Activated naive CD4-positive, alpha-beta T cell treated with anti-CD3 and anti-CD28 coated beads, Interleukin-2, amount 10 ng/mL, durations not matched to agents 7 days and 5 days (primary cell): ENCODE measurements around the gene RXRA.
A peak's percentile ranks its signal among the peaks of the same experiment; 100 is the strongest.

Experiments used
- CTCF ChIA-PET: fragments of 350-600 bp; sonication (Branson Sonifier 250); formaldehyde crosslinking; loops from one replicate; lab custom pipeline; 2021; ENCODE audit warnings: antibody characterized with exemption; lab: Charles Lee
- DNase-seq: peaks from one replicate; pipeline ENCODE4 v3.0.0-alpha.2; 2020
- H3K27ac Mint-ChIP-seq: one replicate; pipeline ENCODE4 v1.8.0; 2021; ENCODE audit warnings: mild to moderate bottlenecking, moderate library complexity, mixed read lengths
- H3K27me3 Mint-ChIP-seq: one replicate; pipeline ENCODE4 v1.8.0; 2021; ENCODE audit warnings: mild to moderate bottlenecking, mixed read lengths
- H3K36me3 Mint-ChIP-seq: one replicate; pipeline ENCODE4 v1.8.0; 2021; ENCODE audit warnings: mixed read lengths
- H3K4me1 Mint-ChIP-seq: one replicate; pipeline ENCODE4 v1.8.0; 2021; ENCODE audit warnings: mixed read lengths
- H3K4me3 Mint-ChIP-seq: one replicate; pipeline ENCODE4 v1.8.0; 2021; ENCODE audit warnings: mild to moderate bottlenecking, moderate library complexity, mixed read lengths
- H3K9me3 Mint-ChIP-seq: one replicate; pipeline ENCODE4 v1.8.0; 2021; ENCODE audit warnings: mixed read lengths

Gene RXRA

DNA sequence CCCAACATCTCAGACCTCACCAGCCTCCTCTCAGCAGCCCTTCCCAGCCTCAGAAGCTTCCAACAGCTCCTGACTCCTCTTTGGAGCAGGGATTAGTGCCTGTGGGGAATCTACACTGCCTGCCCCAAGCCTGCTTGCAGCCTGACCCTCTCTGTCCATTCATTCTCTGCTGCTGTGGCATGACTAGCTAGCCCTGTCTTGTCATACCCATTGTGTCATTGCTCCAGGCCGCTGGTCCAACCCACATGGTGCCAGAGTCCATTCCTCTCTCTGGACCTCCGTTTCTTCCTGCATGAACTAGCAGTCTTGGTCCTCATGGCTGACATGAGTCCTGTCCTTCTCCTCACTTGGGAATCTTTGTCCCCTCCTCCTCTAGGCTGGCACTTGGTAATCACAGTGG is 12.8 kb upstream of the RXRA start:
- no peak overlapping the region for H3K27ac Mint-ChIP-seq
- peaks cover 37% of the 10 kb centered on the region for H3K27me3 Mint-ChIP-seq
- no peaks in the 10 kb centered on the region for H3K36me3 Mint-ChIP-seq
- H3K4me1 Mint-ChIP-seq = no peaks in the 10 kb centered on the region
- H3K4me3 Mint-ChIP-seq = no peak overlapping the region
- no peak for DNase-seq
- CTCF ChIA-PET = no interaction called here
- H3K9me3 Mint-ChIP-seq = peaks cover 5% of the 10 kb centered on the region

GRCh38 chr9:134314039-134314949 is 12.0 kb upstream of the RXRA start:
- CTCF ChIA-PET = no interaction called here
- no peak overlapping the region for H3K27ac Mint-ChIP-seq
- peaks cover 41% of the 10 kb centered on the region for H3K27me3 Mint-ChIP-seq
- no peak overlapping the region for H3K4me3 Mint-ChIP-seq
- no peak for DNase-seq
- no peaks in the 10 kb centered on the region for H3K4me1 Mint-ChIP-seq
- peaks cover 5% of the 10 kb centered on the region for H3K9me3 Mint-ChIP-seq
- H3K36me3 Mint-ChIP-seq = no peaks in the 10 kb centered on the region

DNA sequence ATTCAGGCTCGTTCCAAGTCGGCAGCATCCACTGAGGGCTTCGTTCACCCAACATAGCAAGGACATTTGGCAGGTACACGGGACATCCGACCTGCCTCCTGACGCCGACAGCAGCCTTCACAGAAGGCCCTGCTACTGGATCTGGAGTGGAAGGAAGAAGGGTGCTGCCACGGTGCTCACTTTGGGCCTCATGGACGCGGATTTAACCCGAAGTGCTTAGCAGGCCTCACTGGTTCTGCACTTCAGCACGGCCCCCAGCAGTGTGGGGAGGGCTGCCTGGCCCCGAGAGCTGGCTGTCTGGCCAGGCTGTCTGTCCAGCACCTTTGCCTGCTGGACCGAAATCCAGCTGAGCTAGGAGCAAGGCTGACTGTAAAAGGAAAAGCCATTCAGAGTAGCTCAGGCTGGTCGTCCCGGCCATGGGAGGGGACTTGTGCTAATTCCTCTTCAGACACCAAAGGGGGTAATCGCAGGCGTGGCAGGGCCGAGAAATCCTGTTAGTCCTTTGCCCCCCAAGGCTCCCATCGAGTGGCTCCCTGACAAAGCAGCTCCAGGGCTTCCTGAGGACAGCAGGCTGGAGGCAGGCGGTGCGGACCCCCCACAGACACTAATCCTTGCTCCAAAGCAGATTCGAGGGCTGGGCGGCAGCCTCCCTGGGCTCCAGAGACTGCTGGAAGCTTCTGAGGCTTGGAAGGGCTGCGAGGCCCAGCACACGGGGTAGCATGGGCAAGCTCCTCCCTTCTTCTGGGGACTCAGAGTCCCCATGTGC is 11.1 kb upstream of the RXRA start:
- DNase-seq = no peak
- H3K4me1 Mint-ChIP-seq = no peaks in the 10 kb centered on the region
- H3K27me3 Mint-ChIP-seq = peaks cover 41% of the 10 kb centered on the region
- H3K9me3 Mint-ChIP-seq = peaks cover 5% of the 10 kb centered on the region
- no peaks in the 10 kb centered on the region for H3K36me3 Mint-ChIP-seq
- no peak overlapping the region for H3K4me3 Mint-ChIP-seq
- no peak overlapping the region for H3K27ac Mint-ChIP-seq
- CTCF ChIA-PET = no interaction called here

- Mint-ChIP-seq H3K4me1 (no peaks in the 10 kb centered on the region), H3K36me3 (no peaks in the 10 kb centered on the region), H3K27me3 (peaks cover 46% of the 10 kb centered on the region), H3K4me3 (no peak overlapping the region), H3K27ac (no peak overlapping the region), H3K9me3 (peaks cover 5% of the 10 kb centered on the region)
- no peak for DNase-seq
- CTCF ChIA-PET = no interaction called here
Observed at GRCh38 chr9:134315716-134316448, 10.4 kb upstream of the RXRA start.

GRCh38 chr9:134316449-134317160 is 9.7 kb upstream of the RXRA start:
- Mint-ChIP-seq H3K27ac (no peak overlapping the region), H3K27me3 (peaks cover 46% of the 10 kb centered on the region), H3K36me3 (no peaks in the 10 kb centered on the region), H3K4me3 (no peak overlapping the region), H3K9me3 (peaks cover 4% of the 10 kb centered on the region), H3K4me1 (no peaks in the 10 kb centered on the region)
- CTCF ChIA-PET = no interaction called here
- DNase-seq = no peak

GRCh38 chr9:134317400-134317789 is 8.9 kb upstream of the RXRA start:
- Mint-ChIP-seq H3K4me1 (no peaks in the 10 kb centered on the region), H3K27me3 (peaks cover 52% of the 10 kb centered on the region), H3K4me3 (no peak overlapping the region), H3K36me3 (no peaks in the 10 kb centered on the region), H3K27ac (no peak overlapping the region), H3K9me3 (peaks cover 2% of the 10 kb centered on the region)
- CTCF ChIA-PET = no interaction called here
- no peak for DNase-seq

- CTCF ChIA-PET = no interaction called here
- peaks cover 2% of the 10 kb centered on the region for H3K9me3 Mint-ChIP-seq
- H3K27me3 Mint-ChIP-seq = peaks cover 52% of the 10 kb centered on the region
- no peak for DNase-seq
- H3K4me1 Mint-ChIP-seq = no peaks in the 10 kb centered on the region
- no peak overlapping the region for H3K4me3 Mint-ChIP-seq
- no peaks in the 10 kb centered on the region for H3K36me3 Mint-ChIP-seq
- no peak overlapping the region for H3K27ac Mint-ChIP-seq
Observed at GRCh38 chr9:134317790-134318414, 8.4 kb upstream of the RXRA start.

- DNase-seq = no peak
- peaks cover 54% of the 10 kb centered on the region for H3K27me3 Mint-ChIP-seq
- CTCF ChIA-PET = no interaction called here
- no peaks in the 10 kb centered on the region for H3K4me1 Mint-ChIP-seq
- peaks cover under 1% of the 10 kb centered on the region for H3K9me3 Mint-ChIP-seq
- no peak overlapping the region for H3K27ac Mint-ChIP-seq
- H3K4me3 Mint-ChIP-seq = no peak overlapping the region
- H3K36me3 Mint-ChIP-seq = no peaks in the 10 kb centered on the region
Observed at GRCh38 chr9:134318481-134318891, 7.8 kb upstream of the RXRA start.

DNA sequence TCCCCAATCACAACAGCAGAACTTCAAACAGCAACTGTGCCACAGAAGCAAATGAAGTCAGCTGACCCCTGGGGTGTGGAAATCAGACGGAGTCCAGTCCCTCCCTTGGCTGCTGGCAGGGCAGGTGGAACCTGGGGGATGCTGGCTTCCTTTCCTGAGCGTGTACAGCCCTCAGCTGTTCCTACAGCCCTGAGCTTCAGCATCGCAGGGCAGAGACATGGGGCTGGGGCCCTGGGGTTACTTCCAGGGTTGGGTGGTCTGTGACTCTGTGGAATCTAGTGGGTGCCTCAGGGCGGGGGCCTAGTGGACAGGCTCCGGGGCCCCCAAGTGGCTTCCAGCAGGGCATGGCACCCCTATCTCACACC is 7.3 kb upstream of the RXRA start:
- CTCF ChIA-PET = no interaction called here
- Mint-ChIP-seq H3K27ac (no peak overlapping the region), H3K4me1 (no peaks in the 10 kb centered on the region), H3K36me3 (no peaks in the 10 kb centered on the region), H3K27me3 (peaks cover 54% of the 10 kb centered on the region), H3K4me3 (no peak overlapping the region), H3K9me3 (no peaks in the 10 kb centered on the region)
- DNase-seq = no peak

DNA sequence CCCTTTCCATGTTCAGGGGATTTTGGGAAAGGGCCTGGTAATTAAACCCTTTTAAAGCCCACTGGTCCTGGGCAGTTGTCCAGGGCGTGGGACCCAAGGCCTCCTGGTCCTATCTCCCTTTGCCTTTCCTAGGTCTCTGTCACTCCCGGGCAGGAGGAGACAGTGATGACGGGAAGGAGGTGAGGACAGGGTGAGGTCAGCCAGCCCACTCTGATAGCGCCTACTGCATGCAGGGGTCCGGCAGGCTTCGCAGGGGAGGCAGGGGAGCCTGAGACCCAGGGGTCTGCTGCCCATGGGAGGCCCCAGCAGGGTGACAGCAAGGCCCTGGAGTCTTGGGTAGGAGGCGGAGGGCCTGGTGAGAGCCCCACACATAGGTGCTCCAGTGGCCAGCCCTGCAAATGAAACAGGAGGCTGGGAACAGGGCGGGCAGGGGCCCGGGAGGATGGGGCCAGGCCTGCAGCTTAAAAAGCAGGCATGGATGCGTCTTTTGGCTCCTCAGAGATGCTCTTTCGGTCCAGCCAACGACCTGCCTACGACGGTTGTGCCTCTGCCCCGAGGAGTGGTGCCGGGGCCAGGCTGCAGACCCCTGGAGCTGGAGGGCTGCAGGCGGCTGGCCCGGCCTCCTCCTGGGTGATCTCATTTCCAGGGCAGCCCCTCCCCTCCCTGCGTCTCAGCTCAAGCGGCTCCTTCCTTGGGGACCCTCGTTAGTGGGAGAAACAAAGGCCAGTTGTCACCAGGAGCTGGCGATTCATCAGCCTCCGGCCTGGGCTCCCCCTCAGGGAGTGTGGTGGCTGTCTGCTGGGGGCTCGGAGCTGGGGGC is 6.7 kb upstream of the RXRA start:
- Mint-ChIP-seq H3K4me1 (peaks cover under 1% of the 10 kb centered on the region), H3K9me3 (no peaks in the 10 kb centered on the region)
- CTCF ChIA-PET = no interaction called here

GRCh38 chr9:134320126-134320867 is 6.0 kb upstream of the RXRA start:
- H3K4me1 Mint-ChIP-seq = peaks cover 2% of the 10 kb centered on the region
- CTCF ChIA-PET = no interaction called here
- DNase-seq = no peak
- peaks cover 60% of the 10 kb centered on the region for H3K27me3 Mint-ChIP-seq
- H3K9me3 Mint-ChIP-seq = no peaks in the 10 kb centered on the region
- H3K4me3 Mint-ChIP-seq = no peak overlapping the region
- H3K36me3 Mint-ChIP-seq = no peaks in the 10 kb centered on the region
- peak overlapping the region; percentile 25 for H3K27ac Mint-ChIP-seq

More for the DNA sequence above, 6.7 kb upstream of the RXRA start:
- H3K27me3 Mint-ChIP-seq = peaks cover 57% of the 10 kb centered on the region
- H3K27ac Mint-ChIP-seq = no peak overlapping the region
- DNase-seq = no peak
- no peaks in the 10 kb centered on the region for H3K36me3 Mint-ChIP-seq
- H3K4me3 Mint-ChIP-seq = no peak overlapping the region

DNA sequence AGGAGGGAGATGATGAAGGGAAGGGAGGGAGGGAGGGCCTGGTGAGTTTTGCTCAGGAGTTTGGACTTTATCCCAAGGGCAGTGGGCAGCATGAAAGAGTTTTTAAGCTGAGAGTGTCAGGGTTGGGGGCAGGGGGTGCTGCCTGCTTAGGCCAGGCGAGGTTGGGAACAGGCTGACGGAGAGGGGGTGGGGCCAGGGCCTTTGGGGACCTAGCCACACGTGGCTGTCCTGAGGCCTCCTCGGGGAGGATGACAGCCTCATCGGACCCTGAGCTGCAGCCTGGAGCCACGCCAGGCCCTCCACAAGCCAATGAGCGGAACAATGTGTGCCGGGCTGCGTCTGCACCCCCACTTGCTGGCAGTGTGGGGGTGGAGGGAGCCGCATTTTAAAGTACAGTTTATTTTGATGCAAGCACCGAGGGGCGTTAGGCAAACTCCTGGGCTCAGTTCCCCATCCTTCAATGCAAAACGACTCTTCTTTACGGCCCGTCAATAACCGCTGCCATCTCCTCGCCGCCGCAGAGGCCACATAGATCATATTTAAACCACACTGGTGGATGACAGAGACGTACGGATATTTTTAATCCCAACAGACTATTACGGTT is 5.3 kb upstream of the RXRA start:
- H3K4me3 Mint-ChIP-seq = no peak overlapping the region
- H3K27me3 Mint-ChIP-seq = peaks cover 58% of the 10 kb centered on the region
- CTCF ChIA-PET = no interaction called here
- H3K27ac Mint-ChIP-seq = no peak overlapping the region
- no peak for DNase-seq
- H3K9me3 Mint-ChIP-seq = no peaks in the 10 kb centered on the region
- peaks cover 2% of the 10 kb centered on the region for H3K4me1 Mint-ChIP-seq
- H3K36me3 Mint-ChIP-seq = no peaks in the 10 kb centered on the region
